ENCODE data around the gene CABLES1.
"Not testable (repeated sequence)": the region's sequence is repeated elsewhere in the genome, so short reads cannot be mapped to it uniquely, and the experiment has no call there.

The CABLES1 gene

GRCh38 chr18:23134780-23135549 is at the start of gene CABLES1:
Gene CABLES1 (plus strand): TSS chr18:23135485. CDS start chr18:23135763, 278 bp downstream.
- peak; percentile 79 for DNase-seq

- no peak for DNase-seq
Observed at GRCh38 chr18:23087352-23087751, 47.9 kb upstream of the CABLES1 start.

- DNase-seq, result no peak
Observed at GRCh38 chr18:23088310-23088709, 47.0 kb upstream of the CABLES1 start.

- DNase-seq, result peak; percentile 42
Observed at GRCh38 chr18:23091017-23091993, 44.0 kb upstream of the CABLES1 start.

GRCh38 chr18:23092121-23092520 is 43.2 kb upstream of the CABLES1 start:
- no peak for DNase-seq

GRCh38 chr18:23093130-23093529 is 42.2 kb upstream of the CABLES1 start:
- not testable (repeated sequence) for DNase-seq

- DNase-seq, result no peak
Observed at GRCh38 chr18:23093772-23094171, 41.5 kb upstream of the CABLES1 start.

GRCh38 chr18:23094411-23095190 is 40.7 kb upstream of the CABLES1 start:
- DNase-seq, result no peak

GRCh38 chr18:23095463-23095862 is 39.8 kb upstream of the CABLES1 start:
- DNase-seq, result no peak

- DNase-seq, result not testable (repeated sequence)
Observed at GRCh38 chr18:23097016-23097415, 38.3 kb upstream of the CABLES1 start.

GRCh38 chr18:23099621-23100020 is 35.7 kb upstream of the CABLES1 start:
- DNase-seq, result no peak

GRCh38 chr18:23101861-23102432 is 33.3 kb upstream of the CABLES1 start:
- no peak for DNase-seq

GRCh38 chr18:23102493-23103261 is 32.6 kb upstream of the CABLES1 start:
- DNase-seq, result no peak

- DNase-seq, result no peak
Observed at GRCh38 chr18:23103449-23103848, 31.8 kb upstream of the CABLES1 start.

- no peak for DNase-seq
Observed at GRCh38 chr18:23105030-23105429, 30.3 kb upstream of the CABLES1 start.

- DNase-seq, result no peak
Observed at GRCh38 chr18:23105581-23106219, 29.6 kb upstream of the CABLES1 start.

GRCh38 chr18:23106575-23106974 is 28.7 kb upstream of the CABLES1 start:
- no peak for DNase-seq

GRCh38 chr18:23107718-23108117 is 27.6 kb upstream of the CABLES1 start:
- DNase-seq, result no peak

- DNase-seq, result no peak
Observed at GRCh38 chr18:23108496-23108895, 26.8 kb upstream of the CABLES1 start.

- not testable (repeated sequence) for DNase-seq
Observed at GRCh38 chr18:23109163-23109562, 26.1 kb upstream of the CABLES1 start.

- no peak for DNase-seq
Observed at GRCh38 chr18:23113576-23113975, 21.7 kb upstream of the CABLES1 start.

All from GF-D8 (cell line).